HG03139 (cell line): Measurements from ENCODE around the gene REEP2.

Experiments
- ATAC-seq: cut with Tn5 transposase; IDR thresholded peaks from one replicate; pipeline ENCODE4 v1.9.1; 2021; ENCODE audit not compliant: unreplicated experiment

The REEP2 gene

DNA sequence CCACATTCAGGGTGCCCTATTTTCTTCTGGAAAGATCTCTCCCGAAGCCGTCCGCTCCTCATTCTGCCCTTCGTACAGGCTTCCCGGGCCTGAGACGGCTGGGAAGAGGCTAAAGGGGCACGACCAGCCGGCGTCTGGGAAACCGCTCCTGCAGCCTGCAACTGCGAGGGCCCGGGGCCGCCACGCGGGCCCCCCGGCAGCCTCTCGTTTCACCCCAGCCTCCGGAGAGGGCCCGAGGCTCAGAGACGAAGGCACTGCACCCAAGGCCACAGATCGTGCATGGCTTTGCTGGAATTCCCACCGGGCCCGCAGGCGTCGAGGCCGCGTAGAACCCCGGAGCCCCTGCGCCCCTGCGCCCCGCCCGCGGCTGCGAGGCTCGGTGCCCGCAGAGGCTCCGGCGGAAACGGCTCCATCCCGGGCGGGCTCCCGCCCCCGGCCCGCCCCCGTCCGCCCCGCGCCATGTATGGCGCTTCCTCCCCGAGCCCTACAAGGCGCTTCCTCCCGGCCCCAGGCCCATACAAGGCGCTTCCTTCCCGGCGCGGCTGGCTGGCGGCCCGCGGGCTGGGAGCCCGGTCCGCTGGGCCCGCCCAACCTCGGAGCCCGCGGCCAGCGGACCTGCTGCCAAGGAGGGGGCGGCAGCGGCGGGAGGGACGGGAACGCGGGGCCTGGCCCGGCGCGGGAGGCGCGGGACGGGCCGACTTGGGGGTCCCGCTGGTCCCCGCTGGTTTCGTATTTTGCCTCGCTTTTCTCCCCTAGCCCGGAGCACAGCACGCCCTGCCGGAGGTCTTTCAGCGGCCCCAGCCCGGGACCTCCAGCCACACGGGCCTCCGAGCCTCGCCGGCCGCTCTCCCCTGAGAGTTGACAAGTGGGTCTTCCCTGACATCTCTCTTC lies 53.1 kb downstream of the REEP2 start:
- ATAC-seq: peak; percentile 95

DNA sequence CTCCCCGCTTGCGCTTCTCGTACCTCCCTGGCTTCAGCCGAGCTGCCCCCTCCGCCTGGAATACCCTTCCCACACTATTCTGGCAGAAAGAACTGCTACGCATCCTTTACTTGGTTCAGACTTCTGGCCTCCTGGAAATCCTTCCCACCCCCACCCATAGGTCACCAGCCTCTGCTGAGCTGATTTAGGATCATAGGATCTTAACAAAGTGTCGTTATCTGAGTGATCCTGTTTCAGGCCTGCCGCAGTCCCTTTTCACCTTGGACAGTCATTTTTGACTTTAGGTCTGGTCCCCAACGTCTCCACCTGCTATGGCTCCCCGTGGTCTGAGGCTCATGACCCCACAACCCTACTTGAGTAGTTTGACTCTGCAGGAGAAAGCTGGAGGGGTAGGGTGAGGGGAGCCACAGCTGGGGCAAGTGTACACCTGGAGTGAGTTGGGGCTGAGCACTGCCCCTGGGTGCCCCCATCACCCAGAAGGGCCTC lies 53.7 kb downstream of the REEP2 start:
- ATAC-seq: no peak

DNA sequence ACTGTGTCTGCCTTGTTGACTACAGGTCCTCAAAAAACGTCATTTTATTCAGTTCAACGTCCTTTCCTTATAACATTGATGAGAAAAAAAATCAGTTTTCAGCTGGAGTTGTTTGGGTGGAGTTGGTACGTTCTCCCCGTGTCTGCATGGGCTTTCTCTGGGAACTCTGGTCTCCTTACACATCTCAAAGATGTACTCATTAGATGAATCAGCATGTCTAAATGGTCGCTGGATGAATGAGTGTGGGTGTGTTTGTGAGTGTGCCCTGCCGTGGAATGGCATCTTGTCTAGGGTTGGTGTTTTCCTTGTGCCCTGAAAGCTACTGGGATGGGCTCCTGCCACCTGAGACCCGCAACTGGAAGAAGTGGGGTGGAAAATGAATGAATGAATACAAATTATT lies 56.5 kb downstream of the REEP2 start:
- no peak for ATAC-seq
